ENCODE data around the gene RGS14.
"Not testable (repeated sequence)": the region's sequence is repeated elsewhere in the genome, so short reads cannot be mapped to it uniquely, and the experiment has no call there.

Gene RGS14

GRCh38 chr5:177349762-177350161 is 8.0 kb upstream of the RGS14 start:
- no peak for DNase-seq (ENCODE audit: low read depth)

- DNase-seq (ENCODE audit: low read depth): no peak
Measured at GRCh38 chr5:177350776-177351391, 6.8 kb upstream of the RGS14 start.

- peak; percentile 96 for DNase-seq (ENCODE audit: low read depth)
Measured at GRCh38 chr5:177351392-177352329, 6.1 kb upstream of the RGS14 start, which contains the start of gene LMAN2. TSS of gene LMAN2 (minus strand) at chr5:177351668. CDS start at chr5:177351647, 21 bp downstream.

GRCh38 chr5:177353093-177353492 is 4.6 kb upstream of the RGS14 start:
- no peak for DNase-seq (ENCODE audit: low read depth)

- DNase-seq (ENCODE audit: low read depth): no peak
Measured at GRCh38 chr5:177354256-177354655, 3.5 kb upstream of the RGS14 start.

GRCh38 chr5:177354711-177355110 is 3.0 kb upstream of the RGS14 start:
- no peak for DNase-seq (ENCODE audit: low read depth)

GRCh38 chr5:177355162-177355867 is 2.4 kb upstream of the RGS14 start:
- no peak for DNase-seq (ENCODE audit: low read depth)

GRCh38 chr5:177355868-177356168 is 1.9 kb upstream of the RGS14 start:
- DNase-seq (ENCODE audit: low read depth): no peak

- DNase-seq (ENCODE audit: low read depth): no peak
Measured at GRCh38 chr5:177356746-177357145, 978 bp upstream of the RGS14 start.

GRCh38 chr5:177357146-177357458 is 622 bp upstream of the RGS14 start:
- no peak for DNase-seq (ENCODE audit: low read depth)

- no peak for DNase-seq (ENCODE audit: low read depth)
Measured at GRCh38 chr5:177358370-177358819, 671 bp downstream of the RGS14 start.

GRCh38 chr5:177359451-177359851 is 1.7 kb downstream of the RGS14 start:
- no peak for DNase-seq (ENCODE audit: low read depth)

- DNase-seq (ENCODE audit: low read depth): no peak
Measured at GRCh38 chr5:177359860-177360259, 2.1 kb downstream of the RGS14 start.

- DNase-seq (ENCODE audit: low read depth): not testable (repeated sequence)
Measured at GRCh38 chr5:177360740-177361139, 3.0 kb downstream of the RGS14 start.

GRCh38 chr5:177361418-177362291 is 3.9 kb downstream of the RGS14 start:
- DNase-seq (ENCODE audit: low read depth): no peak

- DNase-seq (ENCODE audit: low read depth): no peak
Measured at GRCh38 chr5:177362292-177362609, 4.5 kb downstream of the RGS14 start.

GRCh38 chr5:177362610-177363507 is 5.1 kb downstream of the RGS14 start:
- no peak for DNase-seq (ENCODE audit: low read depth)

GRCh38 chr5:177363565-177363964 is 5.8 kb downstream of the RGS14 start:
- DNase-seq (ENCODE audit: low read depth): no peak

- DNase-seq (ENCODE audit: low read depth): no peak
Measured at GRCh38 chr5:177364159-177364962, 6.6 kb downstream of the RGS14 start.

- no peak for DNase-seq (ENCODE audit: low read depth)
Measured at GRCh38 chr5:177365845-177366527, 8.3 kb downstream of the RGS14 start.

All from fibroblast of gingiva (primary cell).